DMS 273 (cell line): ENCODE data around the gene PAX5.

Experiments used
- DNase-seq: peaks from one replicate; lab custom pipeline; 2025; ENCODE audit not compliant: unreplicated experiment; lab: John Stamatoyannopoulos, UW

The PAX5 gene

GRCh38 chr9:36988848-36989247 is 45.2 kb downstream of the PAX5 start:
- no peak for DNase-seq

DNA sequence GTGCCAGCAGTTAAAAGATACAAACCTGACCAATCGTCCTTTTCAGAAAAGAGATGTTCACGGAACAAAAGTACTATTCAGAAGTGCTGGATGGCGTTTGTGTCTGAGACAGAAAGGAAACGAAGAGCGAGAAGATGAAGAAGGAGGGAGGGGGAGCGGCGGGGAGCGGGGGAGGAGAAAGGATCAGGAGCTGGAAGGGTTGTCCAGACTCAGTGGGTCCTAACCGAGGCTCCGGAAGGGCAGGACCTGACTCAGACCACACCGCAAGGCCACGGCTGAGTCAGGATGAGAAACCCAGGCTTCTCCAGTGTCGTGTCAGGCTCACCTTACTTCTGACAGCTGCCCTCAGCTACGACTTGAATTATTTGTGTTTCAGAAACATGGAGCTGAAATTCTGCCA is 46.2 kb downstream of the PAX5 start:
- DNase-seq: peak; percentile 8

- no peak for DNase-seq
Measured at GRCh38 chr9:36987409-36987808, 46.7 kb downstream of the PAX5 start.

- no peak for DNase-seq
Measured at GRCh38 chr9:36986468-36987408, 47.3 kb downstream of the PAX5 start.

DNA sequence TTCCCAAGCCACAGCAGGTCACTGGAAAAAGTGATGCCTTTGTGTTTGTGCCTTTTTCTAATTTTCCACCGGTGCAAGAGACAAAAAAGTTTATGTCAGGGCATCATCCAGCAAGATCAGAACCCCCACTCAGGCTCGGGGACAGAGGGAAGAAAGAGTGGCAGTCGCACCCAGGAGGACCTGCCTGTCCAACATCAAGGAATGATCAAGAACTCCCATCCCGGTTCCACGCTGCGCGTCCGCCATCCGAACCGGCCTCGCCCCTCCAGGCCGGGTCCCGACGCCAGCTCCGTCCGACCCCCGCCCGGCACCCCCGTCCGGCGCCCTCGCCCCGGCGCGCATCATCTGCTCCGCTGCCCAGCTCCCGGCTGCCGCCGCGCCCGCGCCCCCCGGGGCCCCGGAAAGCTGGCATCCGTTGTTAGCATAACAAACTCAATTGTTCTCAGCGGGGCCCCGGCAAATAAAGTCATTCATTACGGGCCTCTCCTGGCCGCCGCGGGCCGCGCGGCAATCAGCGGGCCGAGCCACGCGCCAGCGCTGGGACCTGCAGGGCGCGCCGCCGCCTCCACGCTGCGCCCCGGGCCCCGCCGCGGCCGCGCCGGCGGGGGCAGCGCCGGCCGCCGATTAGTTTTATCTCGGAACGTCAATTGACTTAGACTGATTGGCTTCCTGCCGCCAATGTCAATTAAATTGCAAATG is 48.1 kb downstream of the PAX5 start:
- DNase-seq: peak; percentile 58

DNA sequence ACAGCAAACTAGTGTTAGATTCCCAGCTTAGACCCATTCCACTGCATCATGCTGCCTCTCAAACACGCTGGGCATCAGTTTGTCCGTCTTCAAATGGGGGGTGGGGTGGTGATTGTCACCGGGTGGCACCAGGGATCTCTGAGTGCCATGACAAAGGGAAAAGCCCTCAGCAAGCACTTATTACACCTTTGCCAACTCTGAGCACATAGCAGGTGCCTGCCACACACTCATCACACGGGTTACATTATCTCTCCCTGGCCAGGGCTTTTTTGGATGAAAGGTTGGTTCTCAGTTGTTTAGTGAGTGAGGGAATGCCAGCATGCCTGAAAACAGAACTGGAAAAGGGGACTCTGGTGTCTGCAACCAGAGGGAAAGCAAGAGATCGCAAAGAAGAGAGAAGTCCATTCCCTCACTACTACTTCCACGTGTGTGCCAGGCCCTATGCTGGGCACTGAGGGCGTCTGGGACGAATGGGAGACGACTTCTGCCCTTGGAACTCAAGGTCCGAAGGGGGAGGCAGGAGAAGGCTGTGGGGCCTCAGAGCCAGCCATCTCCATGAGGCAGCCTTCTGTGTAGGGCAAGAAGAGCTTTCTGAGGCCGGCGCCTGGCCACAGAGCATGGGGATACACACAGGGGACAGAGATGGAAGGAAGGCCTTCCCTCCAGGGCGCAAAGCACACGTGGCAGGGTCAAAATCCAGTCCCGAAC is 48.9 kb downstream of the PAX5 start:
- no peak for DNase-seq

GRCh38 chr9:36980148-36980974 is 53.7 kb downstream of the PAX5 start:
- DNase-seq: peak; percentile 63

DNA sequence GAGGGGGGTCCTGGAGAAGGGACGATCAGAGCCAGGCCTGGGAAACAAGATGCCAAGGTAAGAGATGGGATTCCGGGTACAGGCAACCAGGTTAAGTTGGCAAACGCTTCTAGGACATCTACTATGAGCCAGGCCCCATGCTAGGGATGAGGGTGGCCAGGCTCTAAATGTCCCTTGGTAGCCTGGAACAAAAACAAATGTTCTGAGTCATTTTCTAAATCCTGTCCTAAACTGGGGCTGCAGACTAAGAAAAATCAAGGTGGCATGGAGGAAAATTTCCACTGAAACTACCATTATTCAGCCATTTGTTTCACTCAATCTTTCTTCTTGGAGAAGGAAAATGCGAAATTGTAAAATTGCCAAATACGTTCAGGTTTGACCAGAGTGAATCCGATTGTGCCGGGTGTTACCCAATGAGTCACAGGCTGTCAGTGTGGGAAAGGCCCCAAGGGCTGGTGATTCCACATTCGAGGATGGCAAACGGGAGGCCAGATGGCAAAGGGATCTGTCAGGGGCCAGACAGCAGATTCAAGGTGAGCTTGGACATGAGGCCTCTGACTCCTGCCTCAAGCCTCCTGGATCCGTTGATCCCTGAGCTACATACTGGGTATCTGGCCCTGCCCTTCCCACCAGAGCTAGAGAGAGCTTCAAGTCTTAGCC is 57.6 kb downstream of the PAX5 start:
- peak; percentile 10 for DNase-seq

DNA sequence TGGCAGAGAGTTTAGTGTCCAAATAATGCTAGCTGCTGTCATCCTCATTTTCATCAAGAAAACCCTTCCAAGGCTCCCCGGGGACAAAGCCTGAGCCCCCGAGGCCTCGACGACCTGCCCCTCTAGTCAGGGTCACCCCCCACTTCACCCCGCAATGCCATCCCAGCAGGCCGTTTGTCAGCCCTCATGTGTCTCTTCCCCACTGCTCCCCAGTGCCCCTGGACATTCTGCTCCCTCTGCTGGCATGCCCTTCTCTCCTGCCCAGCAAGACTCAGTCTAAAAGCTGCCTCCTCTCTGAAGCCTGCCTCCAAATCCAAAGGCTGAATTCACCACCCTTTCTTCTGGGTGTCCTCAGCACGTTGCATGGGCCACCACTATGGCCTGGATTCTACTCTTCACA is 59.3 kb downstream of the PAX5 start:
- no peak for DNase-seq

DNA sequence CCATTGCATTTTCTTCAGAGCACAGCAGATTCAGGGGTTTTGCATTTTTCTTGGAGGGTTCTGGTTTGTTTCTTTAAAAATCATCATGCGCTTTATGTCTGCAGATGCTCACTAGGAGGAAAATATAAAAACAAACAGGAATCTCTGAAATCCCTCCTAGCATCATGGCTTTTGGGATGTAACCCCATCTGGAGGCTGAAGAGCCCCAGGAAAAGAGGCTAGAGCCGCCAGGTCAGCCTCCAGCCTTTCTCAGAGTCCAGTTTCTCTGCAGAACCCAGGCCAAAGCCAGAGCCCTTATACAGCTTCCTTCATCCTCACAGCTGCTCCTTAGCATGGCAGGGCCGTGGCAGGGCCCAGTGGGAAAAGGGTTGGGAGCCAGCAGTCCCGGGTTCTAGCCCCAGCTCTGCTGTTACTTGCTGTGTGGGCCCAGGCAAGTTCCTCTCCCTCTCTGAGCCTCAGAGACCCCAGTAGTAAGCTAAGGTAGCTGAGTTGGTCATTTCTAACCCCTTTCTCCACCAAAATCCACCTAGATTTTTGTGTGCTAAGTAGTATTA is 62.1 kb downstream of the PAX5 start:
- no peak for DNase-seq

DNA sequence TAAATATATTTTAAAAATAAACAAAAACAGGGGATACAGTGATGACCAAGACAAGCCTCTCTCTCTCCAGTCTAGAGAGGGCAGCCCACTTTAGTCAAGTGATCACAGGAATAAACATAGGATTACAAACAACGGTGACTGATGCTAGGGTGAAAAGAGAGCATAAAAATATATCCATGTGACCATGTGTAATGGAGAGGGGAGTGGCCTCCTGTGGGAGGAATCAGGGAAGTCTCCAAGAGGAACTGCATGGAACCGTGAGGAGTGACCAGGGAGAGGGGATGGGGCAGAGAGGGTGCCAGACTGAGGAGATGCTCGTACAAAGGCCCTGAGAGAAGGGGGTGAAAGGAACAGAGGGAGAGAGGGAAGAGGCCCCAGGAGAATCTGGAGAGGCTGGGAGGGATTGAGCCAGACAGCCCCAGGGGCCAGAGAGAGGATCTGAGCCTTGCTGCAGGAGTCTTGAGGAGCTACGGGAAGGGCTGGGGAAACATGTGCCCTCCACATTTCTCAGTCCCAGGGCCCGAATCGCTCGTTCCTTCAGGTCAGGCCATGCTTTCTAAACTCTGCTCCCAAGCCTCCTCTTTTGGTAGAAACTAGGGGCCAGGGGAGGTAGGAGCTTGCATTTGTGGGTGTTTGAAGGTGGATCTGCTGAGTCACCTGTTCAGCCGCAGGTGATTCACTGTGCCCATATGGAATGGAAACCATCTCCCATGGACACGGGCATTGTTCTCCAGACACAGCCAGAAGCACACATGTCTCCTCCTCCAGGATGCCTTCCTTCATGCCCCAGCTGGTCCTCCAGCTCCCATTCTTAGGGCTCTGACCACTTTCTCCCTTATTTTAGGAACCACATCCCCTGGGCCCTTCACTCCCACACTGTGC is 63.8 kb downstream of the PAX5 start:
- no peak for DNase-seq

DNA sequence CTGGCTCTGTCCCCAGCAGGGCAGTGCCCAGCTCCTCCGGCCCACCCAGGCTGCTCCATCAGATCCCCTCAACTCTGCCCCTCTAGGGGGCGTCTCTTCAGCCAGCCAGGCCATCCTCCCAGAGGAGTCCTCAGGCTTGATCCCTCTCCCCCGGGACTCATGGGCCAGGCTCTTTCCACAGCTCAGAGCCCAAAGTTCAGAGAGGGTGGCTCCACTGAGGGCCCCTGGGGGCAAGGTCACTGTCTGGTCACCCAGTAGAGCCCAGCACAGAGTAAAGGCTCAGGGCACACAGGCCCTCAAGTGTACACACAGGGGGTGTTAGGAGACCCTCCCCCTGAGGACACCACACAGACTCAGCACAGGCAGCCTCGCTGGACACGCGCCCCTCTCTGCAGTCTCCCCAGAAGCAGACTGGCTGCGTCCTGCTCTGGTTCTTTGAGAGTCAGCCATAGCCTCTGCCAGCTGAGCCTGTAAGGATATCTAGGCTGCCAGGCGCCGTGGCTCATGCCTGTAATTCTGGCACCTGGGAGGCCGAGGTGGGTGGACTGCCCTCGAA is 64.8 kb downstream of the PAX5 start:
- DNase-seq: no peak

GRCh38 chr9:36968574-36969215 is 65.4 kb downstream of the PAX5 start:
- DNase-seq: no peak

DNA sequence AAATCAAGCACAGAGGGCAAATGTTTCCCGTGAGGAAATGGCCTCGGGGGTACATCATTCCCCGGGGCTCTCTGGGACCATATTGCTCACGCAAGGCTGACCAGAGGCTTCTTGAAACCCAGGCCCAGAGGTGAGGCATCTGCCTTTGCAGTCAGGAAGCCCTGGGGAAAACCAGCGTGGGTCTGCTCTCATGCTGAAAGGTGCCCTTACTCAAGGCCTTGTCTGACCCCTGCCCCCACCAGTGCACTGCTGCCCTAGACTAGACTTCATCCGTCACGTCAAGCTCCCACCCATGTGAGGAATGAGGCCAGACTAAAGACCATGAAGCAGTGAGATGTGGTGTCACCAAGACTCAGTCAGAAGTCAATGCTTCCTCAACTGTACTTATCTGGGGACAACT is 66.1 kb downstream of the PAX5 start:
- DNase-seq: no peak

DNA sequence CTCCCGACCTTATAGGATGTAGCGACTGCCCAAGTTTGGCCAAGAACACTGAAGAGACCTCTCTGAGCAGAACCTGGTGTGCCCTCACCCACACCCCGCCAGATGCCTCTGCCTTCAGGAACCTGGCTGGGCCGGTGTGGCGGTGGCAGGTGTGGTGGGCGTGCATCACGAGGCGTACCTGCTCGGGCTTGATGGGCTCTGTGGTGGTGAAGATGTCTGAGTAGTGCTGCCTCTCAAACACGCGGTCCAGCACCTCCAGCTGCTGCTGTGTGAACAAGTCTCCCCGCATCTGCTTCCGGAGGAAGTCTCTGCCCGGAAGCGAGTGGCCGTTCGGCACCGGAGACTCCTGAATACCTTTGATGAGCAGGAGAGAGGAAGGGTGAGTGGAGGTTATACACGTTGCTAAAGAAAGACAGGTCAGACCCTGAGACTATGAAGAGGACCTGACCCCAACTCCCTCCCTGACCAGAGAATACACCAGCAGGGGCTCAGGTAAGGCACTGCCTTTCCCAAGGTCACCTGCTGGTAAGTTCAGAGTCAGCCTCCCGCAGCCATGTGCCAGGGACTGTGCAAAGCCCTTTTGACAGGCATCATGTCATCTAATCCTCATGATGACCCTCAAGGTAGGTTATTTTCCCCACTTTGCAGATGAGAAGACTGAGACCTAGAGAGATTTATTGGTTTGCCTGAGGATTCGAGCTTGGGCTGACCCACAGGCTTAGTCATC is 67.5 kb downstream of the PAX5 start:
- no peak for DNase-seq

DNA sequence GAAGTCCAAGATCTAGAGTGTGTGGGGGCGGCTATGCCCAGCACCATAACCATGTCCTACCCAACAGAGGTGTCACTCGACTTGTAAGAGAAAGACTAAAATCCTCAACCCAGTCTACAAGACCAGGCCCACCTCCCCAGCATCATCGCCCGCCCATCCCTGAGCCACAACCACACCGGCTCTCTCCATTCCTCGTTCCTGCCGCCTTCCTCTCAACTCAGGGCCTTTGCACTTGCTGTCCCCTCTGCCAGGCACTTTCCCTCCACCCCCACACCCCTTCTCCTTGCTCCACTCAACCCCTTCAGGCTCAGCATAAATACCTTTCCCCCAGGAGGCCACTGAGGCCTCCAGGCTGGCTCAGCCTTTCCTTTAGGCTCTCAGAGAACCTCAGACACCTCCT is 69.3 kb downstream of the PAX5 start:
- no peak for DNase-seq

GRCh38 chr9:36963346-36963745 is 70.7 kb downstream of the PAX5 start:
- DNase-seq: no peak

- no peak for DNase-seq
Measured at GRCh38 chr9:36962691-36963090, 71.4 kb downstream of the PAX5 start.
